Fibroblast of mammary gland (primary cell): ENCODE data around the gene ANKRD44.
A peak's percentile ranks its signal among the peaks of the same experiment; 100 is the strongest.

Experiments used
- DNase-seq: peaks from one replicate; pipeline ENCODE4 v3.0.0-alpha.2; 2010; ENCODE audit warnings: low read depth
- H3K4me3 ChIP-seq: 2 replicates; pipeline ENCODE4 v1.5.1; 2011; ENCODE audit warnings: low read depth, mild to moderate bottlenecking, low read length, moderate library complexity; ENCODE audit not compliant: control insufficient read depth
- TF ChIP-seq, protein P1 (sequence below): conservative IDR thresholded peaks from 2 replicates; pipeline ENCODE4 v1.5.1; 2011; ENCODE audit warnings: low read depth, low read length, inconsistent platforms; ENCODE audit not compliant: control insufficient read depth, insufficient read depth

Gene ANKRD44

DNA sequence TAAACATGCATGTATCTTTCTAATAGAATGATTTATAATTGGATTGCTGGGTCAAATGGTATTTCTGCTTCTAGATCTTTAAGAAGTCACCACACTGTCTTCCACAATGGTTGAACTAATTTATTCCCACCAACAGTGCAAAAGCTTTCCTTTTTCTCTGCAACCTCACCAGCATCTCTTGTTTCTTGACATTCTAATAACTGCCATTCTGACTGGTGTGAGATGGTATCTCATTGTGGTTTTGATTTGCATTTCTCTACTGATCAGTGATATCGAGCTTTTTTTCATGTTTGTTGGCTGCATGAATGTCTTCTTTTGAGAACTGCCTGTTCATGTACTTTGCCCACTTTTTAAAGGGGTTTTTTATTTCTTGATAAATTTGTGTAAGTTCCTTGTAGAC lies 182.5 kb downstream of the ANKRD44 start:
- DNase-seq = no peak
- TF ChIP-seq, protein P1, sequence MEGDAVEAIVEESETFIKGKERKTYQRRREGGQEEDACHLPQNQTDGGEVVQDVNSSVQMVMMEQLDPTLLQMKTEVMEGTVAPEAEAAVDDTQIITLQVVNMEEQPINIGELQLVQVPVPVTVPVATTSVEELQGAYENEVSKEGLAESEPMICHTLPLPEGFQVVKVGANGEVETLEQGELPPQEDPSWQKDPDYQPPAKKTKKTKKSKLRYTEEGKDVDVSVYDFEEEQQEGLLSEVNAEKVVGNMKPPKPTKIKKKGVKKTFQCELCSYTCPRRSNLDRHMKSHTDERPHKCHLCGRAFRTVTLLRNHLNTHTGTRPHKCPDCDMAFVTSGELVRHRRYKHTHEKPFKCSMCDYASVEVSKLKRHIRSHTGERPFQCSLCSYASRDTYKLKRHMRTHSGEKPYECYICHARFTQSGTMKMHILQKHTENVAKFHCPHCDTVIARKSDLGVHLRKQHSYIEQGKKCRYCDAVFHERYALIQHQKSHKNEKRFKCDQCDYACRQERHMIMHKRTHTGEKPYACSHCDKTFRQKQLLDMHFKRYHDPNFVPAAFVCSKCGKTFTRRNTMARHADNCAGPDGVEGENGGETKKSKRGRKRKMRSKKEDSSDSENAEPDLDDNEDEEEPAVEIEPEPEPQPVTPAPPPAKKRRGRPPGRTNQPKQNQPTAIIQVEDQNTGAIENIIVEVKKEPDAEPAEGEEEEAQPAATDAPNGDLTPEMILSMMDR = no peak
- H3K4me3 ChIP-seq = no peak overlapping the region

DNA sequence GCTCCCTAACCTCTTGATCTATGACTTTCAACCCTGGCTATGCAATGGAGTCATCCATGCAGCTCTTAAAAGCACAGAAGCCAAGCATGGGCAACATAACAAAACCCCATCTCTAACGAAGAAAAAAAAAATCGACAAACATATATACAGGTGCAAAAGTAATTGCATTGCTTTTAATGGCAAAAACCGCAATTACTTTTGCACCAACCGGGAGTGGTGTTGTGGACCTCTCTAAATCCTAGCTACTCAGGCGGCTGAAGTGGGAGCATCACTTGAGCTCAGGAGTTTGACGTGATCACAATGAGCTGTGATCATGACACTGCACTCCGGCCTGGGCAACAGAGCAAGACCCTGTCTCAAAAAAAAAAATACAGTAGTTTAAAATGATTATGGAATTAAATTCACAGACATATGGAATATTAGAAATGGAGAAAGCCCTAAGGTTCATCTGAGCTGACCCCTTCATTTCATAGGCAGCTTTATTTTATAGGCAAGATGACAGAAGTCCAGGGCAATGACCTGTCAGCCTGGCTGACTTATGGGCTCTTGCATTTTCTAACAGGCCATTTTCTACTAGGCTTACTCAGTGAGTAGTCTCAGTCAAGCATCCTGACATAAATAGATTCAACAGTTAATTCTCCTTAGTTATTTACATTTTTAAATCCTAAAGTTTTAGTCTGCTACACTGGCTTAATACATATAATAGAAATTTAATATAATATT lies 183.8 kb downstream of the ANKRD44 start:
- no peak for DNase-seq
- TF ChIP-seq, protein P1 = no peak
- no peak overlapping the region for H3K4me3 ChIP-seq

DNA sequence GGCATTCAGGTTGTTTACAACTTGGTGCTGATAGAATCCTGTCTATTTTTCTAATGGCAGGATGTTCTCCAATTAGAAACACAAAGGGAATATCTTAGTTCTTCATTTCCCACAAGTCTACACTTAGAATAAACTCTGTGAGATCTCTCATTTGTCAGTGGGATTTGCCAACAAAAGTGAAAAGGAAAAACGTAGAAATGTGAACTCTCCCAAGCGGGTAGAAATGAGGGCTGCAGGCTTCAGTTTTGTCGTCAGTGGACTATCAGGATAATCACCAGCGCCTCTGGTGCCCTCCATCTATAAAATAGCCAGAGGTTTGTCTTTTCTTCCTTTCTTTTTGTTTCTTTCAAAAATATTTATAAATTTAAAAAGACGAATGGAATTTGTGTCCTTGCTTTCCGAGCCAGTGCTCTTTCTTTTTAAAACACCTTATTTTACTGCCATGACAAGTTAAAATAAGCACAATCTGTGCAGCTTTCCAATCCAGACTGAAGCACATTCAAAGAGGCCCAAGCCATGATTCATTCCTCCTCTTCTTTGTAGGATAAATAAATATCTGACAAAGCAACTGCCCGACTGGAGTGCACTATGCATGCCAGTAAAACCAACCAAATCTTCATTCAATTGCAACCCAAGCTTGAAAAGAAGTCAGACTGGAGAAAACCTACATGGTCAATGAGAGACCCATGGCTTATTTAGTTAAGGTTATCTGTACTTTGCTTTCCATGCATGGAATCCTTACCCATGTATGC lies 185.8 kb downstream of the ANKRD44 start:
- DNase-seq = peak; percentile 17
- TF ChIP-seq, protein P1 = no peak
- no peak overlapping the region for H3K4me3 ChIP-seq

DNA sequence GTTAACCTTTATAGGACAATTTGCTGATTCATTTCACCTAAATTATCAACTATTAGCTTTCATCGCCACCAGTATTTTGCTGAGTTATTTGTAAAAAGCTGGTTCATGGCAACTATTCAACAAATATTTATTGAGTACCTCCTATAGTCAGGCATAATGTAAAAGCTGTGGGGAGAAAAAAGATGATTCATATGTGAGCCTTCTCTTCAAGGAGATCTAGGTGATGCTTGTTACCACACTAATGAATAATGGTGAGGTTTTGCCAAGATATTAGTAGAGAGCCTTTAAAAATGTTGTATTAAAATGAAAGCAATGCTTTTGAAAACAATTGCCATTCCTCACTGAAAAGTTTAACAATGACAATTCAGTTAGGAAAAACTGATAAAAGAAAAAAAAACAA lies 187.8 kb downstream of the ANKRD44 start:
- TF ChIP-seq, protein P1 = no peak
- H3K4me3 ChIP-seq = no peak overlapping the region
- no peak for DNase-seq

DNA sequence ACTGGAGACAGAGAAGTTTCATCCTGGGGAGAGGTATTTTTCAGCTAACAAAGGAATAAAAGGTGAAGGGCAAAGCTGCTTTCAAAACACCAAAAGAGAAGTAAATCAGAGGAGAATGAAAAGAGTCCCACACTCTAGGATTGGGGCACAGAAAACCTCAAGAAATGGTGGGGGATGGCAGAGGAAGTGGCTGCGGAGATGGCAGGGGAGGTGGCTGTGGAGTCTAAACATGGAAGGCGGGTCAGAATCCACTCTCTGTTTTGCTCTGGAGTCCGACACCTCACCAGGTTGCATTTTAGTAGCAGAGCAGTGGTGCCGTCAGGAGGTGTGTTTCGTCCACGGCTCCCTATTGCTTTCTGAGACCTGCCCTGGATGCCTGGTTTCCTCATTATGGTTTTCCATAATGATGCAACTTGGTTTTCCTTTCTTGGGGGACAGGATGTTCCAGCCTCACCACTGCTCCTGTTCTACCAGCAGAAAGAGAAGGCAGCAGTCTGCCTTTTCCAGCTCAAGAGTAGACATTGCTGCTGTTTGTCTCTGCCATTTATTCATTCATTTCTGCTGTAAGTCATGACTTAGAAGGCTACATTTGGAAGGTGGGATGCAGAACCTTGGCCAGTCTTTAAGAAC lies 188.7 kb downstream of the ANKRD44 start:
- H3K4me3 ChIP-seq = no peak overlapping the region
- TF ChIP-seq, protein P1 = no peak
- no peak for DNase-seq

DNA sequence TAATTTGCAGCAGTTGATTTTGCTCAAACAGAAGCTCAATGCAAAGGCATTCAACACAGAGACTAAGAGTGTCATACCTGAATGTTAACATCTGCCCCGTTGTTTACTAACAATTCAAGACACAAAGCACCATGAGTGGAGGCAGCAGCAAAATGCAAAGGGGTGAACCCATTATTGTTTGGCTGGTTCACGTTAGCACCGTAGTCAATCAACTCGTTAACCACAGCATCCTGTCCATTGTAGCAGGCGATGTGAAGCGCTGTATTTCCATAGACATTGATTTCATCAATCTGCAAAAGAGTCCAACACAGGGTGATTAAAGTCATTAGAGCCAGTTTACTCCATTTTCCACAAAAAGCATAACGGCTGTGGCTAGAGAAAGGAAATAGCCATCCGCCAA lies 189.3 kb downstream of the ANKRD44 start:
- no peak overlapping the region for H3K4me3 ChIP-seq
- TF ChIP-seq, protein P1 = no peak
- no peak for DNase-seq
